GM18861 (cell line): ENCODE measurements around the gene ZNF436.
A peak's percentile ranks its signal among the peaks of the same experiment; 100 is the strongest.

Experiments
- ATAC-seq: cut with Tn5 transposase; IDR thresholded peaks from one replicate; pipeline ENCODE4 v1.9.1; 2021; ENCODE audit not compliant: unreplicated experiment

The ZNF436 gene

DNA sequence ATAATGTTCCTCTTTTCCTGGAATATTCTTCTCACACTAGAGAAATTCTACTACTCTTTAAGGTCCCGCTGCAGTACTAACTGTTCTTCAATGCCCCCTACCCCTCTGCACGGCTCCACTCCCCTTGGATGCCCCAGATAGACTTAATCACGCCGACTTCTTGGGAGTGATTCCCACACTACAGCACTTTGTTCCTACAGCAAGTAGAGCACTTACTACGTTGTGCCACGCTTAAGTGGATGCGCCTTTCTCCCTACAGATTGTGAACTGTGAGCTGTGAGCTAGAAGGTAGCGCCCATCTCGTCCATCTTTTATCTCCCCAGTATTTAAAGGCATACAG, 2.2 kb downstream of the ZNF436 start:
- ATAC-seq, result no peak

DNA sequence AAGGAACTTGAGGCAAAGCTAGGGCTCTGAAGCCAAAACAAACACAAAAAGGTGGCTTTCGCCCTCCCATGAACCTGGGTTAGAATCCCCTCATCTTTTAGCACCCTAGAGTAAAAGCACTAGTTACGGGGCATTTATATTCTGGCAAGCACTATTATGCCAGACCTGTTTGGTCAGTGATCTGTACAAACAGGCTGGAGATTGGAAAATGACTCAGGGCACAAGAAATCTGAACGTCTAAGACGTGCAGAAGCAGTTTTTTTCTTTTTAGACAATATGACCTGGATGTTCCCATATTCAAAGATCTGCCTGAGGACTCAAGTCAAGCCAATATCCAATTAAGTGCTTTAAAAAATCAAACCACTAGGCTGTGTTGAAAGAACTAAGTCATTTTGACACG, 3.0 kb downstream of the ZNF436 start:
- ATAC-seq, result no peak

DNA sequence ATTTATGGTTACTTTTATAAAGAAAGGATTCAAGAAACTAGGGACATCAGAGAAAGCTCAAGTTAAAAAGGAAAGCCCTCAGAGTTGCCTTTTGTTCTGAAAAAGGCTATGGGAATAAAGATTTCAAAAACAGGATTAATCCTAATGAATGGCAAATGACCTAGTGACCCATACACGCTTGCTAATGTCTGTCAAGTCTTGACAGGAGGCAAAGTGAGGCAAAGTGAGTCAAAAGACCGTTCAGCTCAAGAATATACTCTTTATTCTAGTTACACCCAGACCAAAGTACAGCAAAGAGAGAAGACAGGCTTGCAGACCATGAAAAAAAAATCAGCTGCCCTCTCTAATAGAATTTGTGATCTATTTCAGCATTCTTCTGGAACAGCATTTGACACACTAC, 3.5 kb downstream of the ZNF436 start:
- ATAC-seq, result no peak

DNA sequence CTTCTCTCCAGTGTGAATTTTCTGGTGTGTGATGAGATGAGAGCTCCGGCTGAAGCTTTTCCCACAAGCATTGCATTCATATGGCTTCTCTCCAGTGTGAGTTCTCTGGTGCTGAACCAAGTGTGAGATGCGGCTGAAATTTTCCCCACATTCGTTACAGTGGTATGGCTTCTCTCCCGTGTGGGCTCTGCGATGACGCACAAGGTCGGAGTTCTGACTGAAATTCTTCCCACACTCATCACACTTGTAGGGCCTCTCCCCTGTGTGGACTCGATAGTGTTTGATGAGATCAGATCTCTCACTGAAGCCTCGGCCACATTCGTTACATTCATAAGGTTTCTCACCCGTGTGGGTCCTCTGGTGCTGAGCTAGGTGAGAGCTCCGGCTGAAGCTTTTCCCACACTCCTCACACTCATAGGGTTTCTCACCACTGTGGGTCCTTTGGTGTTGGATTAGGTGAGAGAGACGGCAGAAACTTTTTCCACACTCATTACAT, 7.4 kb downstream of the ZNF436 start:
- no peak for ATAC-seq

DNA sequence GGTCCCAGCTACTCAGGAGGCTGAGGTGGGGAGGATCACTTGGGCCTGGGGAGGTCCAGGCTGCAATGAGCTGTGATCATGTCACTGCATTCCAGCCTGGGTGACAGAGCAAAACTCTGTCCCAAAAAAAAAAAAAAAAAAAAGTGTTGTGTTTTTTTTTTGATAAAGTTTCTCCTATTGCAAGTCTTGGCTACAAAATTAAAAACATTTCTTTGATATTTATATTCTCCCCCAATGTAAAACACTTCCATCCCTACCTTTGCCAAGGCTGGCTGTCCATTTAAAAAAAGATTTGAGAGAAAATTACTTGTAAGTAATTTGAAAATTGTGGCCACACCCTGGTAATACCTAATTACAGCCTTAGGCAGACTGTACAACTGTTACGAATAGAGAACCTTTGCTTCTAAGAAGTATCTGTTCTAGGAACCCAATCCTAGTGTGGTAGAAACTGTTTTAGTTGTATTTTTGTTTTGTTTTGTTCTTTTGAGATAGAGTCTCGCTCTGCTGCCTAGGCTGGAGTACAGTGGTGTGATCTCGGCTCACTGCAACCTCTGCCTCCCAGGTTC, 11.2 kb downstream of the ZNF436 start:
- ATAC-seq, result no peak

DNA sequence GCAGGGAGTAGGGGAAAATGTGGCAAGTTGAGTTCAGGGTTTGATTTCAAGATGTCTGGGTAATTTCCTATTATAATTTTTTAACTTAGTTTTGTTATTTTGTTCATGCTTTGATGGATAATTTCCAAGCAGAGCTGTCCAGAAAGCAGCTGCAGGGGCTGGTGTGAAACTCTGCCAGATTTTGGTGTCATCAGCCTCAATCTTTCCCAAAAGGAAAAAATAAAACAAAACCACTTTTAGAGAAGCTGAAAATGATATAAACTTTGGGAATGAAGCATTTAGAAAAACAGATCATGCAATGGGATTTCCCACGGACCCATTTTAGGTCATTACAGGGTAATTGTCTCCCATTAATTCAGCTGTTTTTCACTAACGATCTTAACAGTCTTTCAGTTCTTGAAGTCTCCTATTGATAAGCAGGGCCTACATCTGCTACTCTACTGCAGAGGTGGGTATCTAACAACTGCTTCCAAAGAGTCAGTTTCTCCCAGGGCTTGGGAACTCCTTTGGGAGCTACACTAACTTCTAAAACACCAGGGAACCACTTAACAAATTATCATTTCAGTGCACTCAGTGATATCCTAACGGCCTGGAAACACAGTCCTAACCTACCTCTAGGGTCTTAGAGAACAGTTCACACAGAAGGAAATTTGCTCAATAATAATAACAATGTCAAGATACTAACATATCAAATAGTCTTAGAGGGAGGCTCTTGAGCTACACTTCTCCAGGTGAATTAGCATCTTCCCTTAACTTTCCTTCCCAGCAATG, 12.3 kb downstream of the ZNF436 start:
- ATAC-seq, result no peak

- ATAC-seq, result no peak
These were observed 13.0 kb downstream of the ZNF436 start for GRCh38 chr1:23356471-23357137.

- no peak for ATAC-seq
These were observed 15.4 kb downstream of the ZNF436 start for GRCh38 chr1:23354245-23354644.

GRCh38 chr1:23352096-23352695, 17.4 kb downstream of the ZNF436 start:
- no peak for ATAC-seq

GRCh38 chr1:23345920-23346319, 23.7 kb downstream of the ZNF436 start:
- ATAC-seq, result no peak

DNA sequence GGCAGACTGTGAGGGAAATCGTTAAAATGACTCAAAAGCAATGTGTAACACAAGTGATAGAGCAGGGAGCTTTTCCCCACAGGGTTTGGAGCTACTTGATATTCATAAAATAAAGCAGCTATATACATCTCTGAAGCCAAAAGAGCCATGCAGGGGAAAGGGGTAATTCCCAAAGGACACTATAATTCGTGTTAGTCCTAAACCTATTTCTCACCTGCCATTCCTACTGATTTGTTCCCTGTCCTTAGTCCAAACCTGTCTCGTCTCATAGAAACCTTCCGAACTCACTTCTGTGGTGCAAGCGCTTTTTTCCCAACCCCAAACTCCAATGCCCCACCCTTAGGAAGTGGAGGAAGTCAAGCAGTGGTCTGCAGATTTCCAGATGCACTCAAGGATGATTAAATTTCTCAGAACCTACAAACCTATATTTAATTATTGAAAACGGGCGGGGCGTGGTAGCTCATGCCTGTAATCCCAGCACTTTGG, 24.6 kb downstream of the ZNF436 start:
- ATAC-seq, result no peak

DNA sequence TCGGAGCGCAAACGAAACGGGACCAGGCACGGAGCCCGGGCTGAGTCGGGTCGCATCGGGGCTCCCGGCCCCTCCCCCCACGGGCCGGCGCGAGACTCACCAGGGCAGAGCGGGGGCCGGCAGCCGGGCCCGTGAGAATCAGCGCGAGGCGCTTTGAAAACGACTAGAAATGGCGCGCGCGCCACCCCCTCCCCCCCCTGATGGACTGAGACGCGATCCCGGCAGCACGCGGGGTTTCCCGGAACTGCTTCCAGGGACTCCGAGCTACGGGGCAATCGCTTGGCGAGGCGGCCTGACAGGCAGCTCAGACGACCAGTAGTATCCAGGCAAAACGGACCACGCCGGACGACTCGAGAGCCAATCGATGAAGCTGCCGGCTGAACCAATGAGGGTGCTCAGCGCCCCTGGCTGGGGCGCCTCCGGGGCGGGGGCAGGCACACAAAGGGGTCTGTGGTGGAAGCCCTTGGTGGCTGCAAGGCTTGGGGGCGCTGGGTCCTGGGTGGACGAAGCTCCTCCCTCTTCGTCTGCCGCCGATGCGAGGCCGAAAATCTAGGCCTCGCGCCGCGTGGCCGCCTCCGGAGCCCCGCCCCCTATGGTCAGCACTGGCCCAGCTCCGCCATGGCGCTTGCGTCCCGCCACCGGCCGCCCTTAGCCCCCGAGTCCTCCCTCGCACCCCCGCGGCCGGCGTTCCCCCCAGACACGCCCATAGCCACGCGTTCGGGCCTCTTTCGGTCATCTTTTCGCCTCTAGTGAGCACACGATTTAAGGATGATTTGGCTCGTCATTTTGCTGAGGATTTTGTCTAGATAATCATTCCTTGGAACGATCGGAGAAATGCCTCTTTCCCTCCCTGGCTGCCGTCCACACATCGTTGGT, 25.3 kb downstream of the ZNF436 start, which contains the start of gene HNRNPR:
HNRNPR (minus strand) TSS at position 174 of the 876 bp plus-strand sequence. CDS start 3,276 bp downstream, outside the sequence.
- ATAC-seq, result peak; percentile 89

DNA sequence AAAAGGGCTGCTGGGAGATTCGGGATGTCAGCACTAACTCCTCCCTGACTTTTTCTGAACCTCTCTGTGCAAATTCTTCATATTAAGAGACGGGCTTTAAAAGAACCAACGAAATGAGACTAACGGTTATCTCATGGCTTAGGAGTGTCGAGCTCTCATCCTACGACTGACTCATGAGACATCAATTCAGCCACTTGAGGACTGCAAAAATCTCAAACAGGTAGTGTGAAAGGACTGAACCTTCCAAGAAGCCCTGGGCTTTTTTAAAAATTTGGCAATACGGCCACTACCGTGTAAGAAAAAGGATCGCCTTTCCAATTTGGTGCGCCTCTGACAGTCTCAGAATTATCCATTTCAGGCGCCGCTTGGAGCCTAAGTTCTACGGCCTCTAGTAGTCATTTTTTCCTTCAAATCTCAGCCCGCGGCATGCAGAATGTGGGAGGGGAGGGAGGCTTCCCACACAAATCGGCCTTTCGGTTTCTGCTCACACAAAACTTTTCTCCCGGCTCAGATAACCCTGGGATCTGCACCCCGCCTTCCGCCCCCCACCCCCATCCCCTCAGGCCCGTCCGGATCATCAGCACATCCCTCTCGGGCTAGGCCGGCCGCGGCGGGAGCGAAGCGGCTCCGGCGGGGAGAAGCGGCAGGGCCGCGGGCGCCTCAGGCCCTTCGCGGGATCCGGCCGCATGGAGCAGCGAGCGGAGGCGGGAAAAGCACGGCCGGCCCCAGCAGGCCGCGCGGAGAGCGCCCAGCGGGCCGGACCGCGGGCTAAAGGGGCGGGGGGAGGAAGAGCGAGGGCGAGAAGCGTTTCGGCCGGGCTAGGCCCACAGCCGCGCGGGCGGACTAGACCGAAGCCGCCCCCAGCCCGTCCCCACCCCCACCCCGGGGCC, 26.2 kb downstream of the ZNF436 start:
- ATAC-seq, result no peak

GRCh38 chr1:23341931-23342692, 27.5 kb downstream of the ZNF436 start:
- ATAC-seq, result no peak

- no peak for ATAC-seq
These were observed 30.0 kb downstream of the ZNF436 start for GRCh38 chr1:23339632-23340031.

GRCh38 chr1:23337869-23338268, 31.8 kb downstream of the ZNF436 start:
- no peak for ATAC-seq

DNA sequence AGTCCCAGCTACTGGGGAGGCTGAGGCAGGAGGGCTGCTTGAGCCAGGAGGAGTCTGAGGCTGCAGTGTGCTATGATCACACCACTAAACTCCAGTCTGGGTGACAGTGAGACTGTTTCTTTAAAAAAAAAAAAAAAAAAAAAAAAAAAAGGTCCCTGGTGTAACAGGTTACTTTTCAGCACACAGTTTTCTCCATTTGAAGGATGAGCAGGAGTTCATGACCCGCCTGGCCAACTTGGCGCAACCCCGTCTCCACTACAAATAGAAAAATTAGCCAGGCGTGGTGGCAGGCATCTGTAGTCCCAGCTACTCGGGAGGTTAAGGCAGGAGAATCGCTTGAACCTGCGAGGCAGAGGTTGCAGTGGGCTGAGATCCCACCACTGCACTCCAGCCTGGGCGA, 37.9 kb downstream of the ZNF436 start:
- no peak for ATAC-seq

- no peak for ATAC-seq
These were observed 38.8 kb downstream of the ZNF436 start for GRCh38 chr1:23330846-23331245.

DNA sequence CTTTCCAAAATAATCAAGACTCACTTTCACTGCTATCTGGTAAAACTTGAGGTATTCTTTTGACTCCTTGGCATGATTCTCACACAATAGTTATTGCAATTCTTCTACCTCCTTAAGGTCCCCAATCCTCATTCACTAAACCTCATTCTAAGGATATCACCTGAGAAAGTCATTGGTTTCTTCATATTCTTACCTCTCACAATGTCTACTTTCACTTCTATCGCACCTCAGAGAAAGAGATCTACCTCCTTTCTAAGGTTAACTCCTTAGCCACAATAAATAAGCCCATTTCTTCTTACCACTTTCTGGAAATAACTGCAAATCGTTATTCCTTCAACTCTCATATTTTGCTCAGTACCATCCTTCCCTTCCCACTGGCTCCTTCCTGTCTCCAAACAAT, 44.2 kb downstream of the ZNF436 start:
- ATAC-seq, result no peak
